HG03175 (cell line): ENCODE measurements around the gene STK24.

ENCODE experiments used
- ATAC-seq: cut with Tn5 transposase; IDR thresholded peaks from one replicate; pipeline ENCODE4 v1.9.1; 2021; ENCODE audit warnings: mild to moderate bottlenecking, moderate library complexity; ENCODE audit not compliant: unreplicated experiment

STK24 gene

GRCh38 chr13:98535501-98536354 lies 41.2 kb downstream of the STK24 start:
- ATAC-seq, result no peak

GRCh38 chr13:98534821-98535220 lies 42.1 kb downstream of the STK24 start:
- no peak for ATAC-seq

GRCh38 chr13:98533912-98534311 lies 43.0 kb downstream of the STK24 start:
- no peak for ATAC-seq

GRCh38 chr13:98532254-98532653 lies 44.7 kb downstream of the STK24 start:
- no peak for ATAC-seq

GRCh38 chr13:98530217-98530616 lies 46.7 kb downstream of the STK24 start:
- ATAC-seq, result no peak

GRCh38 chr13:98529171-98529570 lies 47.7 kb downstream of the STK24 start:
- no peak for ATAC-seq

GRCh38 chr13:98528663-98529064 lies 48.2 kb downstream of the STK24 start:
- no peak for ATAC-seq

- ATAC-seq, result no peak
Observed at GRCh38 chr13:98527526-98527925, 49.4 kb downstream of the STK24 start.

GRCh38 chr13:98526182-98526512 lies 50.8 kb downstream of the STK24 start:
- no peak for ATAC-seq

GRCh38 chr13:98525456-98526181 lies 51.3 kb downstream of the STK24 start:
- no peak for ATAC-seq

- no peak for ATAC-seq
Observed at GRCh38 chr13:98524793-98525192, 52.1 kb downstream of the STK24 start.

- ATAC-seq, result no peak
Observed at GRCh38 chr13:98524391-98524790, 52.5 kb downstream of the STK24 start.

- ATAC-seq, result no peak
Observed at GRCh38 chr13:98523455-98524102, 53.3 kb downstream of the STK24 start.

GRCh38 chr13:98522371-98522770 lies 54.5 kb downstream of the STK24 start:
- no peak for ATAC-seq

GRCh38 chr13:98521461-98522247 lies 55.3 kb downstream of the STK24 start:
- no peak for ATAC-seq

- ATAC-seq, result no peak
Observed at GRCh38 chr13:98520674-98521449, 56.0 kb downstream of the STK24 start.

- no peak for ATAC-seq
Observed at GRCh38 chr13:98519976-98520375, 56.9 kb downstream of the STK24 start.

- peak; percentile 53 for ATAC-seq
Observed at GRCh38 chr13:98517576-98518310, 59.2 kb downstream of the STK24 start.

- ATAC-seq, result no peak
Observed at GRCh38 chr13:98515818-98516465, 61.0 kb downstream of the STK24 start.
